HTERT RPE-1 (cell line): ENCODE results near the gene NBPF1.
"Not testable (repeated sequence)": the region's sequence is repeated elsewhere in the genome, so short reads cannot be mapped to it uniquely, and the experiment has no call there.

Experiments
- in situ Hi-C: fragments of 300-500 bp; cut with MboI; formaldehyde crosslinking; loops from 4 replicates; pipeline ENCODE4 v1.14.3; 2020; ENCODE audit warnings: low sequenced_read_pairs

Gene NBPF1

DNA sequence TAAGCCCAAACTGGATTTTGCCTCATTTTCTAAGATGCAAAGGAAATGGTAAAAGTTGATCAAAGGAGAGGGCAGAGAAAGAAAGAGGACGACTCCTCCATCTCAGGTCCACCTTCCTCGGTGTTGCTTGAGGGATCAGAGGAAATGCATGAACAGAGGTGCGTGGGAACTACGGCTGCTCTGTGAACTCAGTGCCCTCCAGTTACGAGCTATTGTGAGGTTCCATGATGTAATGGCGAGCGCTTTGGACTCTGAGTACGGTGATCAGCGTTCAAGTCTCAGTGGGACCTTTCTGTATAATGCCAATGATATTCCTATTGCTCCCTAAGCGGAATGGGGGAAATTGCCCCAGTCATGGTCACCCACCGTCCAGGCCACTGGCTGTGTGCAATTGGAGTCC, 60.1 kb downstream of the NBPF1 start:
- in situ Hi-C loops: not testable (repeated sequence)

DNA sequence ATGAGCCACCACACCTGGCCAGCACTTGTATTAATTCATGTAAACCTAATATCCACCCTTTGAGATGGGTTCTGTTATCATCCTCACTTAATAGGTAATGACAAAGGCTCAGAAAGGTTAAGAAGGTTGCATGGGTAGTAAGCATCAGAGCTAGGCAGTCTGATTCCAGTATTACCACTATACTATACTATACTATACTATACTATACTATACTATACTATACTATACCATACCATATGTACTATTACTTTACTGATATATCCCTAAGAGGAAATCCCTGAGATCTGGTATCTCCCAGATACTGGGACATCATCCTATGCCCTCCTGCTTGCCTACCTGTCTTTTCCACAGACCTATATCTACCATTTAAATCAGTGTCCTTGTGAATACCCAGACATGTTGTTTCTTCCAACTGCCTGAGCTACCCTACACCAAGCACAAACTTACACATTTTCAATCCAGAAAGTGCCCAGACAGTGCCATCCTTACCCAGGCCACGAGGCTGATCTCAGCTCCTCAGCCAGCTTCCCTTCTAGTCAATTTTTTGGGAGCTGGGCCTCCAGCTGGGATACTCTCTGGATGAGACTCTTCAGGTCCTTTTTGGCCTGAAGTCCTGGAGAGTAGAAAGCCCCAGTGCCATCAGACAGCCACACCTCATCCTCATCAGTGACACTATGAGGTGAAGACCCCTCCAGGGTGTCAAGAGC, 63.0 kb downstream of the NBPF1 start:
- in situ Hi-C loops: not testable (repeated sequence)

DNA sequence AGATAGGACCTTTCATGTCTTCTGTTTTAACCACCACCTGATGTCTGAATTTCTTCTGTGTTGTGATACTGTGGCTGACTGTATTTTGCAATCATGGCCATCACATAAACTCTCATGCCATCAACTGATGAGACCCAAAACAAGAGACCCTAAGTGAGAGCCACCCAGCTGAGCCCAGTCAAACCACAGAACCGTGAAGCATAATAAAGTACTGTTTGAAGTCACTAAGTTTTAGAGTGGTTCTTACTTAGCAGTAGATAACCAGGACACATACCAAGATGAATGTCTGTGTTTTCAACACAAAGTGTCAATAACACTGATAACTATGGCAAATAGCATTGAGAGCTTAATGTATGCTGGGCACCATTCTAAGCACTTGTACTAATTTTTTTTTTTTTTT, 63.8 kb downstream of the NBPF1 start:
- in situ Hi-C loops: not testable (repeated sequence)

DNA sequence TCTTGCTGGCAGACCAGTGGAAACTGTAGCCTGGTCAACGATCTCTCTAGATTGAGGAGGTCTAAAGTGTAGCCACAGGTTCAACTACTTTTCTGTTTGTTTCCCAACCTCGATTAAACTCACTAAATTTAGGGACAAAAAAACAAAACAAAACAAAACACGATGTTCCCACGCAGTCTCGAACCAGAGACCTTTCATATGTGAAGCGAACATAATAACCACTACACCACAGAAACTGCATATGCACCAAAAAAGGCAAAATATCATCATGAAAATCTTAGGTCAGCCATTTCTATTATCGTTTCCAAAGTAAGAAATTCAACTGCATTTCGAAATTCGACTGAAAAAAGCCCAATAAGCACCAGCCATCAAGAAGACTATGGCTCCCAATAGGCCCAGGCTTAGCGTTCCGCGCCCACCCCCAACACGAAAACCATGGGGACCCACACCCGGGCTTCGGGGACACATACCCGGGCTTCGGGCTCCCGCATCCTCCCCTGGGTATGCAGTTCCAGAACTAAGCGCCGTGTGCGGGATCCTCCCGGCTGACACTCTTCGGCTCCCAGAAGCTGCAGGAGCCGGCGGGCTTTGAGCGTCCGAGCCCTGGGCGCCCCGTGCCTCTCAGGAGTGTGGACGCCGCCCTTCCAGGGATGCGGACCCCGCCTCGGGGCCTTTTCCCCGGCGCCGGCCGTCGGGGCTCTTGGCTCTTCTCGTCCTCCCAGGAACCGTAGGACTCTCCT, 65.7 kb downstream of the NBPF1 start:
- in situ Hi-C loops: not testable (repeated sequence)

DNA sequence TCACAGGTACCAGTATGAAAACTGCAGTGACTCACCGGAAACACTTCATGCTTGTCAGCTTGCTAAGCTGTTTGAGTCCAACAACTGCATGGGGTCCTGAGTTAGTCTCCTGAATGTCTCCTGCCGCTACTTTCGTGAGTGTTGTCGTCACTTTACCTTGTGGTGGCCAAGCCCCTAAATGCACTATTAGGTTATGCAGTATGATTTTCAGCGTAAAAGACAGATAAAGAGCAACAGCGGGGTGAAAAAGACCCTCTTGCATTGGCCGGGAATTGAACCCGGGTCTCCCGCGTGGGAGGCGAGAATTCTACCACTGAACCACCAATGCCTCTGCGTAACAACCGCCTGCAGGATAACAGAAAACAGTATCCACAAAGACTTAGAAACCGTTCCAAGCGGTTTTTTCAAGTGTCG, 67.7 kb downstream of the NBPF1 start:
- in situ Hi-C loops: not testable (repeated sequence)

DNA sequence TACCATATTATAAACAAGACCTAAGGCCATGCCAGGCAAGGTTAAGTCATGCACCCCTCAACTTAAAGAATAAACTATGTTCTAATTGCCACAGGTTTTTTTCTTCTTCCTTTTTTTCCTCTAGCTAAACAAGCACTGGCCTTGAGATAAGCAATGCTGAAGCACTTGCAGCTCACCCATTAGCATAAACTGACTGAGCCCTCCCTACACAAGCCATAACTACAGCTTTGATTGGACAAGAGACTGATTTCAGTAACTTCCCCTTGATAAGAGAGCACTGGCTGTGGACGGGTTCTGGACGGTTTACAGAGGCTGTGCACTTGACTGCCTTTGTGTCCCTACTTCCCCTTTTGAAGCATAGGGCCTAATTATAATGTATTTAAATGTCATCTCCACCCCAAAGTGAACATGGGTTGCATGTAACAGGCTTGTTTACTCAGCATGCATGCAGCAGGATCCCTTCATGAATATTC, 72.9 kb downstream of the NBPF1 start:
- in situ Hi-C loops: not testable (repeated sequence)

DNA sequence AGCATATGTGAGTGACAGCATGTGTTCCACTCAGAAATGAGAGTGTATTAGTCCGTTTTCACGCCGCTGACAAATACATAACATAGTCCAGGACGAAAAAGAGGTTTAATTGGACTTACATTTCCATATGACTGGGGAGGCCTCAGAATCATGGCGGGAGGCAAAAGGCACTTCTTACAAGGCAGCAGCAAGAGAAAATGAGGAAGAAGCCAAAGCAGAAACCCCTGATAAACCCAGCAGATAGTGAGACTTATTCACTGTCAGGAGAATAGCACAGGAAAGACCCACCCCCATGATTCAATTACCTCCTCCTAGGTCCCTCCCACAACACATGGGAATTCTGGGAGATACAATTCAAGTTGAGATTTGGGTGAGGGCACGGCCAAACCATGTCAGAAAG, 75.8 kb downstream of the NBPF1 start:
- in situ Hi-C loops: not testable (repeated sequence)

DNA sequence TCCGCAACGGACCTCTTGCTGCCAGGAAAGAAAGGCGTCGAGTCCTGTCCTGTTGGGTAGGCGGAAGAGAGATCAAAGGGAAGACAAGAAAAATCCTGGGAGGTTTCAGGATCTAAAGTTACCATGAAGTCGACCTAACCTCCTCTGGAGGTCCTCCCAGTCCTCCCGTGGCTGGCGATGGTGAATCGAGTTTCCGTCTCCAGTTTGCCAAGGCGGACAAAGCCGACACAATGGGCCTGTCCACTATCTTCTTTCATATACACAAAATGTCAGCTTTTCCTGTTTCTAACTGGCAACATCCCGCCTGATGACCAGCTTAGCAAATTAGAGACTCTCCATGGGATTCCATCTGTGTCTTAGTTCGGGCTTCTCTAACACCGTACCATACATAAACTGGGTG, 76.6 kb downstream of the NBPF1 start:
- in situ Hi-C loops: not testable (repeated sequence)

DNA sequence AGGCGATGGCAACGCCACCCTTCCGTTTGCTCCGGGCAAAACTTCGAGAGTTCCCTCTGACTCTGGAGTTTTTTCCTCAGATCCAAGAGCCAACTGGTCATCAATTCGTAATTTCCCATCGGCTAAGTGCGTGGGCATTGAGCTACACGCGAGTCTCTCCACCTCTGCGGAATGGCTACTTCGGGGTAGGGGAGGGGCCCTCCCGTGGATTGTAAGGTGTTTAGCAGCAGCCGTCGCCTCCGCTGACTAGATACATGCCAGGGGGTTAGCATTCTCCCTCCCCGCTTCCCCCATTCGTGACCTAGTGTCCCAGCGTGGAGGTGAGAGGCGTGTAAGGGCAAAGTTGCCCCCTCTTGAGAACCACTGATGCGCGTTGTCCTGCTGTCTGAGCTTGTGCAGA, 77.5 kb downstream of the NBPF1 start:
- in situ Hi-C loops: not testable (repeated sequence)

DNA sequence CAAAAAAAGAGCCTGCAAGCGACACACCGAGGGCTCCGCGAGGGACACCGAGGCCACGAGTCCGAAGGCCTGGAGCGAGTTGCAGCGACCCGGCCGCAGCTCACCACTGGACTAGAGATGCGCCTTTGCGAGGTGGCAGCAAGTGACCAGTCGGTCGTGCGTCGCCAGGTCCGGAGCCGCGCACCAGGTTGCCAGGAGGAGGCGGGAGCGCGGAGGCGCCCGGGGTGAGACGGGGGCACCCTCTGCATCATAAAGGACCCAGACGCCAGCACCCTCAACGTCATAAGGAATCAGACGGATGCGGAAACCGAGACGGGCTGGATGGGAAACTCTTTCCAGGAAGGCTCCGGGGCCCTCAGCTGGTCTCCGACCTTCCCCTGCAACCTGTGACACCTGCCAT, 77.9 kb downstream of the NBPF1 start:
- in situ Hi-C loops: not testable (repeated sequence)

DNA sequence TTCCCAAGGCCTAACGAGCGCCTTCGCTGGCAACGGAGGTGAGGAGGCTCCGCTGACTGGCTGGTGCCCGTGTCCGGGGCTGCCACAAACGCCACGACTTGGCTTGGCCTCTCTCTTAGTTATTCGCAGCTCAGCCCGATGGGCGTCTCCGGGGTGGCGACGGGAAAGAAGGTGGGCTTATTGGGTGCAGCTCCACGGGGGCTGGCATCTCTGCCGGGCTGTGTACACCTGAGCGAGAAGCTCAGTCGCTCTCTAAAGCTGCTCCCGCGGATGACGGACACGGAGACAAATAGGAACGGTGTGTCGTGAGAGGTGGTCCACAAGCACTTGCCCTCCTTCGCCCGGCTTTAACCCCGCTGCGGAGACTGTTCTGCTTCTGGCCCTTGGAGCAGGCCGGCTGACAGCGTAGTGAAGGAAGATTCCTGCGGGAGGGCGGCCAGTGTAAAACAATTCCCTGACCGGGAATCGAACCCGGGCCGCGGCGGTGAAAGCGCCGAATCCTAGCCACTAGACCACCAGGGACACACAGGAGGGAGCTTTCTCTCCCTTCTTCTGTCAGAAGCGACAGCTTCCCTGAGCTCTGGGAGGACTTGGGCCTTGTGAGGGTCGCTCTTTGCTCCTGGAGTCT, 78.4 kb downstream of the NBPF1 start:
- in situ Hi-C loops: not testable (repeated sequence)

DNA sequence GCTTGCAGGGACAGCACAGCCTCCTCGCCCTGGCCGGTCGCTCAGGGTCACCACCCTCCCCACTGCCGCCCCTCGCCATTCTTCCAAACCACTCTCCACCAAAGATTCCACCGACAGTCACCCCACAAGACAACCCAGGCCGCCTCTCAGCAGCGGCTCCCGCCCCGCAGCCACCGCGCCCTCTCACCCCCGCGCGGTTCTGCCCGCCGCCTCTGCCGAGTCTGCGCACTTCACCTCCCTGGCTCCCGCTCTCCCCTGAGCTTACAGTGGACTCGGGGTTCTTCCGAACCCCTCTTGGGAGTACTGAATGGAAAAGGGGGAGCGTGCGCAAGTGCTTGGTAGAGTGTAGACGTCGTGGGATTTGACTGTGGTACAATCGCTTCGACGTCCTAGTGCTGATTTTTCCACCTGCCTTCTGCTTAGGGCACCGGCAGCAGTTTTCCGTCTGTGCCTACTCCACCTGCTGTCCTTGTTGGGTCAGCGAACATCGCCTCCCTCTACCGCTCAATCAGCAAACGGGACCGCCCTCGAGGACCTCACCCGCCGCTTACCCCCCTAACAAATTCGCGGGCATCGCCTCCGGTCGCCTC, 79.0 kb downstream of the NBPF1 start:
- in situ Hi-C loops: not testable (repeated sequence)

DNA sequence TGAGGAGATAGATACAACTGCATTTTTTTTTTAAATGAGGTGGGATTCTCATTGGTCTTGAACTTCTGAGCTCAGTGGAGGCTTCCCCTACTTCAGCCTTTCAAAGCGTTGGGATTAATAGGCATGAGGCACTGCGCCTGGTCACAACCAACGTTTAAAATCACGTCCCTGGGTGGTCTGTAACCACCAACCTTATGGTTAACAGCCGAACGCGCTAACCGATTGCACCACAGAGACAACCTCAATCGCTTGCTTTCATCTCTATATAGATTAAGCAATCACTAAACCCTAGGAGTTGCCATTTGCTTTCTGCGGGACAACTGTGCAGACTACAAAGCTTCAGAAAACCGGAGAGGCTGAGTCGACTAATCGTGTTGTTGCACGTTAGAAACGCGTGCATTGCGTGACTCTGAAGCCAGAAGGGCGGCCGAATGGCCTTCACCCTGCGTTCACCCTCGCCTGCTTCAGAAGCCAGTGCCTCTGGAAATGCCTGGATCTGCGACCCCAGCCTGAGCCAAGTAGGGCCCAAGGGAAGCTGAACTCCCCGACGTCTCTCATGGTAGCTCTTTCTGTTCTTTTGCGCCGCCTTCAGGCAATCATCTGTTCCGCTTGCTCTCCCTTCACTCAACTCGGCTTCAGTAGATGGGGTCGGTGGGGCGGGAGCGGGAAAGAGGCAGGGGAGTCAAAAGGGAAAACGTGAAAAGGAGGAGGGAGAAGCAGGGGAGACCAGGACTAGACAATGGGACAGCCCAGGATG, 81.0 kb downstream of the NBPF1 start:
- in situ Hi-C loops: not testable (repeated sequence)

DNA sequence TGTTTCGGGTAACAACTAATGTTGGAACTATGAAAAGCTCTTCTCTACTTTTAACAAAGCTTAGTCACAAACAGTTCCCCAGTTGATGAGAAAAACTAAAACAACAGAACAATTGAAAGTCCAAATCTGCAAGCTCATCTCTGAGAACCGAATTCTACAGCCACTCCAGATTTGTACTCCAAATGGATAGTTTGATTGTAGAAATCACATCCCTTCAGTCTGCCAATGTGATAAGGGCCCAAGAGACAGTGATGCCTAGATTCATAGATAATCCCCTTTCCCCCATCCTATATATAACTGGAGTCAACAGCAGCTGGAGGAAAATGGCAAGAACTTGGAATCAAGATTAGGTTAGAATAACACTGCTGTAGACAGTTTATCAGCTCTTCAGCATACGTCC, 85.0 kb downstream of the NBPF1 start:
- in situ Hi-C loops: not testable (repeated sequence)

DNA sequence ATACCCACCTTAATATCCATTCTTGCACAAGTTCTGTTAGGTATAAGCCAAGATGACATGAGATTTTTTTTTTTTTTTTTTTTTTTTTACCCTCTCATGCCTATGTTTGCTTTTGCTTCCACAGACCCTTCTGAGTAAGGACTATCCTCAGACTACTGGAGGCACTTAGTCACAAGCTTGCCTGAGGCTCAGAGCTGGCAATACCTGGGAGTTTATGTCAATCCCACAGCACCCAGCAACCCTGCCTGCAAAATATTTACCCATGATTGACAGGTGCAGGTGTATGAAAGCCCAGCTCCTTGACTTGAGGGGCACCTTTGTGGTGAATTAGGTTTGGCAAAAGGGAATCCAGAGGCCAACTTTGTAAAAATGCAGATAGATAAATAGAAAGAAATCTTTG, 87.6 kb downstream of the NBPF1 start:
- in situ Hi-C loops: not testable (repeated sequence)

DNA sequence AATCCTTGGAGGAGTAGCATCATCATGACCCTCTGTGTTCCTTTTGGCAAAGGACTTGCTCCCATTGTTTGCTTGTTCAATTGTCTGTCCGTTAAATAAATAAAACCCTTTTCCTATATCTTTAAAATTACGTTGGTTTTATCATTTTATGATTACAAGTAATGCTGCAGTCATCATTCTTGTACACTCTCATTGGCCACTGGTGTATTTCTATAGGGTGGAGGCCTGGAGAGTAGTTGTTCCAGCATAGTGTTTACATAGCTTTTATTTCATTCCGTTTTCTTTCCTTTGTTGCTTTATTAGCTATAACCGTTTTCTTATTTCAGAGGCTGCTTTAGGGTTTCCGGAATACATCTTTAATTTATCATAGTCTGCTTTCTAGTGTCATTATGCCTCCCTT, 91.7 kb downstream of the NBPF1 start:
- in situ Hi-C loops: not testable (repeated sequence)

DNA sequence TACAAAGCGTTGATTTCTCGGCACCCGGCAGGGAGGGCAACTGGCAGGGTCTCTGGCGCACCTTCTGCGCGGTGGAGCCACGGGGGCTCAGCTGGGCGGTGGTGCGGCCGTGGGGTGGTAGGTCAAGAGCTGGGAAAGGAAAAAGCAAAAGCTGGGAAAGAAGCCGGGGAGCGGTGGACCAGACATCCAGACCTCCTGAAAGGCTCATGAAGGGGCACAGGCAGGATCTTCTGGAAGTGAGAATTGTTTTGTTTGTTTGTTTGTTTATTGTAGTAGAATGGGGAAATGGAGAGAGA, 92.1 kb downstream of the NBPF1 start:
- in situ Hi-C loops: no loop called here

DNA sequence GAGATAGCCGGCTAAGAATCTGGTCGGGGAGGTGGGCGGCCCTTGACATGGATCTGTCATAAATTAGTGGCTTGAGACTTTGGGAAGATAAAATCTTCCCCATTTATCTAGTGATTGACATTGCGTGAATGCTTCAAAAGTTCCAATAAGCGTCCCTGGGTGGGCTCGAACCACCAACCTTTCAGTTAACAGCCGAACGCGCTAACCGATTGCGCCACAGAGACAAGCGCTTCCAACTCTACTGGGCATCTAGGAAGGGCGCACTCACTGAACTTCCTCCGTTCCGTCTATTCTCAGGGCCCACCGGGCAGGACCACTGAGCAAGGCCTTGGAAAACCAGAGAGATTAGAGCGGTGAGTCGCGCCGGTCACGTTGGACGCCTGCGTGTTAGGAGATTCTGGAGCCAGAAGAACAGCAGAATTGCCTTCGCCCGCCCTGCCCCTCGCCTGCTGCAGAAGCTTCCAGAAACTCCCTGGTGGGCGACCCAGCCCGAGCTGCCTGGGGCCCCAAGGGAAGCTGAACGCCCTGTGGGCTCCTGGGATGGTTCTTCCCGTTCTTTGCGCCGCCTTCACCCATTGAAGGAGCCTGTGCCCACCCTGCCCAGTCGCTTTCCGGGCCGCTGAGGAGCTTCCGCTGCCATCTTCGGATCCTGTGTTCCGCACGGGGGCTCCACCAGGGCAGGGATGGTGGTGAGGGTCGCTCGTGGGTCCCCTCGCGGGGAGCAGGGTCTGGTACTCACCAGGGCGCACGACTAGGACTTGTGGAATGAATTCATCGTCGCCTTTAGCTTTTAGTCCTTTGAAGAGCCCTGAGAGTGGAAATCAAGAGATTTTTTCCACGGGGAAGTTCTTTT, 92.7 kb downstream of the NBPF1 start:
- in situ Hi-C loops: not testable (repeated sequence)

DNA sequence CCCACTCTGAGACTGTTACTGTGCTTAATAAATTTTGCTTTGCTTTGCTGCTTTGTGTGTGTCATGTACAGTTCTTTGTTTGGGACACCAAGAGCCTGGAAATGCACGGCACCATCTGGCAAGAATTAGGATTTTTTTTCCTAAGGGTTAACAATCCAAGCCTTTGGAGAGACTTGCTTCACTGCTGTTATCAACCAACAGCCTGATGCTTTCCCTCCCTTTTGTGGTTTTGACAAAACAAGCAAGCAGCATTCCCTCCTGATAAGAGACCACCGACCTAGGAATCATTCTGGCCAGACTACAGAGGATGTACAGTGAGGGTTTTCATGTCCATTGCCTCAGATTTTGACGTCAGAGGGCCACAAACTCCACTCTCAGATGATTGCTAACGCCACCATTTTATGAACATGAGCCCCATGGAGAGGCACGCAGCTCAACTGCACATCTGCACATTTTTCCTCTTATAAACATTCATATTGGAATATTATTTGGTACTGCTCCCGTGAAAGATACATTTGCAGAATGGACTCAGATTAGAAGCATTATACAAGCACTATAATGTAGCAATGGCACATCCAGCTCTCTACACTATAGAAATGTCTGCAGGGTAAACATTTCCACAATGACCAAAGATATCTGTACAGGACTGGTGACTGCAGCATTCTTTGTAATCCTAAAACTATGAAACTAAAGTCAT, 94.0 kb downstream of the NBPF1 start:
- in situ Hi-C loops: not testable (repeated sequence)

DNA sequence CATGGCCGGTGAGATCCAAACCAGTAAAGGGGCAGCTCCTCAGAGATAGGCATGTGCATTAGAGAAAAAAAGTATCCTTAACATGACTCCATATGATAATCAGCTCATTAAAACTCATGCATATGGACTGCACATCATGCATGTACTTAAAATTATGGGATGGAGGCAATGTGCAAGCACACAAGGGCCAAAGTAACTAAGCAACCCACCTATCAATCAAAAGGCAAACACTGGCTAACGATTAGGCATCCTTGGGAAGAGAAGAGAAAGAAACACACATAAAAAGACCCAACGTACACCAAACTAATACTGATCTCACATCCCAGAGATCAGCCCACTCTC, 94.5 kb downstream of the NBPF1 start:
- in situ Hi-C loops: not testable (repeated sequence)
